WTC11 (cell line): ENCODE results near the gene SLC25A25. TPM values are rescaled to one million over a fixed set of nuclear protein-coding genes. Genes with fewer than 3 reads are reported as not detected.

Experiments
- ATAC-seq: fragments of 200-7000 bp; cut with Tn5 transposase; 2 replicates; pipeline ENCODE4 v1.10.0; 2021; ENCODE audit warnings: mild to moderate bottlenecking, moderate library complexity
- CTCF ChIA-PET: fragments of 300-600 bp; sonication (Branson Sonifier 250); formaldehyde crosslinking; loops from one replicate; lab custom pipeline; 2021; ENCODE audit warnings: antibody characterized with exemption; lab: Charles Lee
- POLR2A ChIA-PET: fragments of 350-600 bp; sonication (Branson Sonifier 250); formaldehyde crosslinking; loops from one replicate; lab custom pipeline; 2021; ENCODE audit warnings: antibody characterized with exemption; lab: Charles Lee
- DNase-seq: peaks from one replicate; pipeline ENCODE4 v3.0.0; 2021; ENCODE audit warnings: low spot score
- H3K27ac Mint-ChIP-seq: 2 replicates; pipeline ENCODE4 v1.8.0; 2021; ENCODE audit warnings: mixed read lengths
- H3K27me3 Mint-ChIP-seq: 2 replicates; pipeline ENCODE4 v1.8.0; 2021; ENCODE audit warnings: low read depth, mild to moderate bottlenecking, moderate library complexity, mixed read lengths
- H3K36me3 Mint-ChIP-seq: 2 replicates; pipeline ENCODE4 v1.8.0; 2021; ENCODE audit warnings: mixed read lengths
- H3K4me1 Mint-ChIP-seq: 2 replicates; pipeline ENCODE4 v1.8.0; 2022; ENCODE audit warnings: mixed read lengths
- H3K4me3 Mint-ChIP-seq: 2 replicates; pipeline ENCODE4 v1.8.0; 2021; ENCODE audit warnings: mild to moderate bottlenecking, moderate library complexity, mixed read lengths
- H3K9me3 Mint-ChIP-seq: 2 replicates; pipeline ENCODE4 v1.8.0; 2021; ENCODE audit warnings: mixed read lengths
- CREM ChIP-seq: sonication (generic); formaldehyde crosslinking; IDR thresholded peaks from 2 replicates; pipeline ENCODE4 v1.8.1; 2022; ENCODE audit warnings: mild to moderate bottlenecking, missing genetic modification reagents, moderate library complexity
- ELF4 ChIP-seq: sonication (generic); formaldehyde crosslinking; IDR thresholded peaks from 2 replicates; pipeline ENCODE4 v1.8.1; 2022; ENCODE audit warnings: low read depth, mild to moderate bottlenecking, moderate library complexity, missing genetic modification reagents
- PRRX2 ChIP-seq: fragments of 250-450 bp; sonication (Bioruptor Pico); IDR thresholded peaks from 2 replicates; pipeline ENCODE4 v1.8.0; 2021; ENCODE audit warnings: mild to moderate bottlenecking
- SMAD4 ChIP-seq: sonication (generic); formaldehyde crosslinking; IDR thresholded peaks from 2 replicates; pipeline ENCODE4 v1.8.0; 2022; ENCODE audit warnings: mild to moderate bottlenecking, missing genetic modification reagents
- SOX15 ChIP-seq: fragments of 250-450 bp; sonication (Bioruptor Pico); IDR thresholded peaks from 2 replicates; pipeline ENCODE4 v1.9.0; 2021; ENCODE audit warnings: mild to moderate bottlenecking
- TEAD1 ChIP-seq: sonication (generic); formaldehyde crosslinking; IDR thresholded peaks from 2 replicates; pipeline ENCODE4 v1.8.0; 2022; ENCODE audit warnings: mild to moderate bottlenecking, missing genetic modification reagents
- ZBTB21 ChIP-seq: sonication (generic); formaldehyde crosslinking; IDR thresholded peaks from 2 replicates; pipeline ENCODE4 v1.8.1; 2023; ENCODE audit warnings: mild to moderate bottlenecking, missing genetic modification reagents, borderline replicate concordance
- ZNF121 ChIP-seq: sonication (generic); formaldehyde crosslinking; IDR thresholded peaks from 2 replicates; pipeline ENCODE4 v1.8.0; 2023; ENCODE audit warnings: missing genetic modification reagents
- total RNA-seq: library from RNA; stranded (reverse); gene quantifications from 3 replicates; pipeline ENCODE4 v1.2.3, GENCODE V29; 2021
- TF ChIP-seq, protein P1 (sequence below): sonication (generic); formaldehyde crosslinking; IDR thresholded peaks from 2 replicates; pipeline ENCODE4 v1.8.1; 2022; ENCODE audit warnings: mild to moderate bottlenecking, moderate library complexity, missing genetic modification reagents
- TF ChIP-seq, protein P2 (sequence below): sonication (generic); formaldehyde crosslinking; IDR thresholded peaks from 2 replicates; pipeline ENCODE4 v1.8.1; 2023; ENCODE audit warnings: mild to moderate bottlenecking, missing genetic modification reagents, borderline replicate concordance
- TF ChIP-seq, protein P3 (sequence below): sonication (generic); formaldehyde crosslinking; IDR thresholded peaks from 2 replicates; pipeline ENCODE4 v1.8.0; 2022; ENCODE audit warnings: mild to moderate bottlenecking, missing genetic modification reagents
- TF ChIP-seq, protein P4 (sequence below): sonication (generic); formaldehyde crosslinking; IDR thresholded peaks from 2 replicates; pipeline ENCODE4 v1.8.1; 2023; ENCODE audit warnings: mild to moderate bottlenecking, missing genetic modification reagents
- TF ChIP-seq, protein P5 (sequence below): sonication (generic); formaldehyde crosslinking; IDR thresholded peaks from 2 replicates; pipeline ENCODE4 v1.8.0; 2022; ENCODE audit warnings: mild to moderate bottlenecking, missing genetic modification reagents
- TF ChIP-seq, protein P6 (sequence below): sonication (generic); formaldehyde crosslinking; conservative IDR thresholded peaks from 2 replicates; pipeline ENCODE4 v1.8.1; 2023; ENCODE audit warnings: mild to moderate bottlenecking, low read depth, missing genetic modification reagents, moderate library complexity

Gene SLC25A25
- total RNA-seq, 1 experiment from 2014 or later: 17.4 TPM

DNA sequence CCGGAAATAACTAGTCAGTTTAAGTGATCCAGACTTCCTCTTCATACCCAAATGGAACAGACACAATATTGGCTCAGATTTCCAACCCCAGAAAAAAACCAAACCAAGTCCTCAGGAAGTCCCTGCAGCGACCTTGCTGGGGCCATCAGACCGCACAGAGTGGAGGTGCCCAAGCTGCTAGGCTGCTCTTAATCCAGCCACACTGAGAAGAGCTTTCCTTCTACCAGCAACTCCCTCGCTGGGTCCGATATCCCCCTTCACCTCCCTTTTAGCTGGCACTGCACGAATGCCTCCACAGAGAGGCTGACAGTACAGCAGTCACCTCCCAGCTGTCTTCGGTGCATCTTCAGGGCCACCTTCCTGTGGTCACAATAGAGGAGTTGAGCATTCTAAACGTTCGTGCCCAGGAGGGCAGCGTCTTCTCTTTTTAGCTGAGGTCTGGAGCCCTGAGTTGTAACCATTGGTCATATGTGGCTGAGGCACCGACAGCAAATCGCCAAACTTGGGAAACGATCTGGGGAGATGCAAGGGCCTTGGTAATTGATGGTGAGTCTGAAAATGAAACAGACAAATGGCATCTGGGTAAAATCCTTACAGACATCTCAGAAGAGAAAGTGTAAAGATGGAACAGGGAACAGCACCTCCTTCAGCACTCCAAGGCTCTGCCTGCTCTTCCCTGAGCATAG lies 6.6 kb upstream of the SLC25A25 start (continued):
- TF ChIP-seq, protein P1, sequence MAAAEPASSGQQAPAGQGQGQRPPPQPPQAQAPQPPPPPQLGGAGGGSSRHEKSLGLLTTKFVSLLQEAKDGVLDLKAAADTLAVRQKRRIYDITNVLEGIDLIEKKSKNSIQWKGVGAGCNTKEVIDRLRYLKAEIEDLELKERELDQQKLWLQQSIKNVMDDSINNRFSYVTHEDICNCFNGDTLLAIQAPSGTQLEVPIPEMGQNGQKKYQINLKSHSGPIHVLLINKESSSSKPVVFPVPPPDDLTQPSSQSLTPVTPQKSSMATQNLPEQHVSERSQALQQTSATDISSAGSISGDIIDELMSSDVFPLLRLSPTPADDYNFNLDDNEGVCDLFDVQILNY (CRISPR knock-in tag): no peak
- TF ChIP-seq SMAD4: no peak

DNA sequence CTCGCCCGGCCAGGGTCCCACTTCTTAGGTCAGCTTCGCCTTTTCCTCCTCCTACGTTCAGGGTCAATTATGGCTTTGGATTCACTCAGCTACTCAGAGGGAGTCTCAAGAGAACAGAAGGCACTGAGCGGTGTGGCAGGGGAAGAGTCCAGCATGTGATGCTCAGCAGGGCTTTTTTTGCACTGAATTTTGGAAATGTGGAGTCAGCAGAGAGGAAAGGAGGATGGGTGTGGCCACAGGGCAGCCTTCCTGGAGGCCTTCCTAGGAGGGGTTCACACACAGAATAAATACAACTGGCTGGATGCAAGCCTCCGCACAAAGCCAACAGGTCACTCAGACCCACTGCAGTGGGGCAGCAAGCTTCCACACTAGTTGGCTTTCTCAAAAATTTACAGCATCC lies 5.8 kb upstream of the SLC25A25 start:
- H3K4me1 Mint-ChIP-seq: peaks cover 21% of the 10 kb centered on the region
- POLR2A ChIA-PET: no interaction called here
- no peaks in the 10 kb centered on the region for H3K9me3 Mint-ChIP-seq
- no peaks in the 10 kb centered on the region; the same call in 1 of the 2 replicates for H3K36me3 Mint-ChIP-seq
- no peak overlapping the region for H3K27ac Mint-ChIP-seq
- DNase-seq (no peak), ATAC-seq (no peak)
- no peak overlapping the region for H3K4me3 Mint-ChIP-seq
- TF ChIP-seq, protein P2, sequence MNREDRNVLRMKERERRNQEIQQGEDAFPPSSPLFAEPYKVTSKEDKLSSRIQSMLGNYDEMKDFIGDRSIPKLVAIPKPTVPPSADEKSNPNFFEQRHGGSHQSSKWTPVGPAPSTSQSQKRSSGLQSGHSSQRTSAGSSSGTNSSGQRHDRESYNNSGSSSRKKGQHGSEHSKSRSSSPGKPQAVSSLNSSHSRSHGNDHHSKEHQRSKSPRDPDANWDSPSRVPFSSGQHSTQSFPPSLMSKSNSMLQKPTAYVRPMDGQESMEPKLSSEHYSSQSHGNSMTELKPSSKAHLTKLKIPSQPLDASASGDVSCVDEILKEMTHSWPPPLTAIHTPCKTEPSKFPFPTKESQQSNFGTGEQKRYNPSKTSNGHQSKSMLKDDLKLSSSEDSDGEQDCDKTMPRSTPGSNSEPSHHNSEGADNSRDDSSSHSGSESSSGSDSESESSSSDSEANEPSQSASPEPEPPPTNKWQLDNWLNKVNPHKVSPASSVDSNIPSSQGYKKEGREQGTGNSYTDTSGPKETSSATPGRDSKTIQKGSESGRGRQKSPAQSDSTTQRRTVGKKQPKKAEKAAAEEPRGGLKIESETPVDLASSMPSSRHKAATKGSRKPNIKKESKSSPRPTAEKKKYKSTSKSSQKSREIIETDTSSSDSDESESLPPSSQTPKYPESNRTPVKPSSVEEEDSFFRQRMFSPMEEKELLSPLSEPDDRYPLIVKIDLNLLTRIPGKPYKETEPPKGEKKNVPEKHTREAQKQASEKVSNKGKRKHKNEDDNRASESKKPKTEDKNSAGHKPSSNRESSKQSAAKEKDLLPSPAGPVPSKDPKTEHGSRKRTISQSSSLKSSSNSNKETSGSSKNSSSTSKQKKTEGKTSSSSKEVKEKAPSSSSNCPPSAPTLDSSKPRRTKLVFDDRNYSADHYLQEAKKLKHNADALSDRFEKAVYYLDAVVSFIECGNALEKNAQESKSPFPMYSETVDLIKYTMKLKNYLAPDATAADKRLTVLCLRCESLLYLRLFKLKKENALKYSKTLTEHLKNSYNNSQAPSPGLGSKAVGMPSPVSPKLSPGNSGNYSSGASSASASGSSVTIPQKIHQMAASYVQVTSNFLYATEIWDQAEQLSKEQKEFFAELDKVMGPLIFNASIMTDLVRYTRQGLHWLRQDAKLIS (CRISPR knock-in tag): no peak
- TF ChIP-seq ZNF121 (CRISPR knock-in tag) (no peak), CREM (no peak), SOX15 (no peak), PRRX2 (no peak), TEAD1 (CRISPR knock-in tag) (no peak), ELF4 (no peak), ZBTB21 (CRISPR knock-in tag) (no peak)
- TF ChIP-seq, protein P3, sequence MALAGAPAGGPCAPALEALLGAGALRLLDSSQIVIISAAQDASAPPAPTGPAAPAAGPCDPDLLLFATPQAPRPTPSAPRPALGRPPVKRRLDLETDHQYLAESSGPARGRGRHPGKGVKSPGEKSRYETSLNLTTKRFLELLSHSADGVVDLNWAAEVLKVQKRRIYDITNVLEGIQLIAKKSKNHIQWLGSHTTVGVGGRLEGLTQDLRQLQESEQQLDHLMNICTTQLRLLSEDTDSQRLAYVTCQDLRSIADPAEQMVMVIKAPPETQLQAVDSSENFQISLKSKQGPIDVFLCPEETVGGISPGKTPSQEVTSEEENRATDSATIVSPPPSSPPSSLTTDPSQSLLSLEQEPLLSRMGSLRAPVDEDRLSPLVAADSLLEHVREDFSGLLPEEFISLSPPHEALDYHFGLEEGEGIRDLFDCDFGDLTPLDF: no peak
- TF ChIP-seq, protein P4, sequence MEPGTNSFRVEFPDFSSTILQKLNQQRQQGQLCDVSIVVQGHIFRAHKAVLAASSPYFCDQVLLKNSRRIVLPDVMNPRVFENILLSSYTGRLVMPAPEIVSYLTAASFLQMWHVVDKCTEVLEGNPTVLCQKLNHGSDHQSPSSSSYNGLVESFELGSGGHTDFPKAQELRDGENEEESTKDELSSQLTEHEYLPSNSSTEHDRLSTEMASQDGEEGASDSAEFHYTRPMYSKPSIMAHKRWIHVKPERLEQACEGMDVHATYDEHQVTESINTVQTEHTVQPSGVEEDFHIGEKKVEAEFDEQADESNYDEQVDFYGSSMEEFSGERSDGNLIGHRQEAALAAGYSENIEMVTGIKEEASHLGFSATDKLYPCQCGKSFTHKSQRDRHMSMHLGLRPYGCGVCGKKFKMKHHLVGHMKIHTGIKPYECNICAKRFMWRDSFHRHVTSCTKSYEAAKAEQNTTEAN (CRISPR knock-in tag): no peak
- TF ChIP-seq, protein P5, sequence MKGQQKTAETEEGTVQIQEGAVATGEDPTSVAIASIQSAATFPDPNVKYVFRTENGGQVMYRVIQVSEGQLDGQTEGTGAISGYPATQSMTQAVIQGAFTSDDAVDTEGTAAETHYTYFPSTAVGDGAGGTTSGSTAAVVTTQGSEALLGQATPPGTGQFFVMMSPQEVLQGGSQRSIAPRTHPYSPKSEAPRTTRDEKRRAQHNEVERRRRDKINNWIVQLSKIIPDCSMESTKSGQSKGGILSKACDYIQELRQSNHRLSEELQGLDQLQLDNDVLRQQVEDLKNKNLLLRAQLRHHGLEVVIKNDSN (CRISPR knock-in tag): no peak
- TF ChIP-seq, protein P6, sequence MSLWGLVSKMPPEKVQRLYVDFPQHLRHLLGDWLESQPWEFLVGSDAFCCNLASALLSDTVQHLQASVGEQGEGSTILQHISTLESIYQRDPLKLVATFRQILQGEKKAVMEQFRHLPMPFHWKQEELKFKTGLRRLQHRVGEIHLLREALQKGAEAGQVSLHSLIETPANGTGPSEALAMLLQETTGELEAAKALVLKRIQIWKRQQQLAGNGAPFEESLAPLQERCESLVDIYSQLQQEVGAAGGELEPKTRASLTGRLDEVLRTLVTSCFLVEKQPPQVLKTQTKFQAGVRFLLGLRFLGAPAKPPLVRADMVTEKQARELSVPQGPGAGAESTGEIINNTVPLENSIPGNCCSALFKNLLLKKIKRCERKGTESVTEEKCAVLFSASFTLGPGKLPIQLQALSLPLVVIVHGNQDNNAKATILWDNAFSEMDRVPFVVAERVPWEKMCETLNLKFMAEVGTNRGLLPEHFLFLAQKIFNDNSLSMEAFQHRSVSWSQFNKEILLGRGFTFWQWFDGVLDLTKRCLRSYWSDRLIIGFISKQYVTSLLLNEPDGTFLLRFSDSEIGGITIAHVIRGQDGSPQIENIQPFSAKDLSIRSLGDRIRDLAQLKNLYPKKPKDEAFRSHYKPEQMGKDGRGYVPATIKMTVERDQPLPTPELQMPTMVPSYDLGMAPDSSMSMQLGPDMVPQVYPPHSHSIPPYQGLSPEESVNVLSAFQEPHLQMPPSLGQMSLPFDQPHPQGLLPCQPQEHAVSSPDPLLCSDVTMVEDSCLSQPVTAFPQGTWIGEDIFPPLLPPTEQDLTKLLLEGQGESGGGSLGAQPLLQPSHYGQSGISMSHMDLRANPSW: no peak
- no peaks in the 10 kb centered on the region for H3K27me3 Mint-ChIP-seq
- CTCF ChIA-PET: interaction anchor here (0.8 kb wide), 1 partner anchor 26 kb away, joined by 4 read pairs; no protein-coding TSS in a partner anchor
